ENCODE data around the gene VWA2. TPM values are rescaled to one million over a fixed set of nuclear protein-coding genes. Genes with fewer than 3 reads are reported as not detected.

The VWA2 gene
- total RNA-seq: under 1 TPM; under 0.01 to 0.52 (median 0.17) TPM

DNA sequence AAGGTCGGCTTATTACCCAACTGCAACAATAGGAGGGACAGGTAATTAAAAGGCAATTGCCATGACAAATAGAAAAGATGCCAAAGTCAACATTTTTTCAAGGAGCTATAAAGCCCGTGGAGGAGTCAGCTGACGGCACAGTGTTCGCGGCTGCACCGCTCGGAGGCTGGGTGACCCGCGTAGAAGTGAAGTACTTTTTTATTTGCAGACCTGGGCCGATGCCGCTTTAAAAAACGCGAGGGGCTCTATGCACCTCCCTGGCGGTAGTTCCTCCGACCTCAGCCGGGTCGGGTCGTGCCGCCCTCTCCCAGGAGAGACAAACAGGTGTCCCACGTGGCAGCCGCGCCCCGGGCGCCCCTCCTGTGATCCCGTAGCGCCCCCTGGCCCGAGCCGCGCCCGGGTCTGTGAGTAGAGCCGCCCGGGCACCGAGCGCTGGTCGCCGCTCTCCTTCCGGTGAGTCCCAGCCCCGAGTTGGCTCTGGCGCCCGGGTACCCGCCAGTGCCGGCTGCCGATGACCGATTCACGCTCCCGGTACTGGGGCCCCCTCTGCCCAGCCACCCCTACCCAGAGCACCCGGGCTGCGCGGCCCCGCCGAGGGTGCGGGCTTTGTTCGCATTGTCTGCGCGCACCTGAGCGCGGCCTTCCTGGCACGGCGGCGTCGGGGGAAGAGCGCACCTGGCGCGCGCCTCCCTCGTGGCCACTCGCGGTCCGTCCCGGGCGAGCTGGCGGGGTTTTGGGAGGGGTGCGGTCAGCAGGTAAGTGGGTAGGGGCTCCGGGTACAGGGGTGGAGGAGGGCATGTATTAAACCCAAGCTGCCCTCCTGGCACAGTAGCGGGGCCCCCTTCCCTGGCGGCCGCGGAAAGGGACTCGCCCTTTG is at the start of gene VWA2:
TSS of gene VWA2 (plus strand) at position 138 of the 877 bp plus-strand sequence. CDS start 9,460 bp downstream, outside the sequence.
- DNase-seq (ENCODE audit: extremely low spot score): peak; percentile 90
- peaks cover 7 to 13% (median 12%) of the 10 kb centered on the region in 4 donors for H3K4me1 ChIP-seq
- H3K36me3 ChIP-seq: no peaks in the 10 kb centered on the region
- intact Hi-C loops (cut with DNase I): no loop called here
- TF ChIP-seq POLR2AphosphoS5 (IDR thresholded peaks at IDR 0.05) (no peak), CTCF (IDR thresholded peaks at IDR 0.05) (peak in 1 of 3 experiments; percentile 14)
- H3K27ac ChIP-seq (replicated peaks in 1 of 4): no peak within 1 kb of the TSS
- 13% methylated on average over 22 of the region's 79 CpGs for WGBS
- H3K4me3 ChIP-seq: peak within 1 kb of the TSS; percentile 46 to 58 (median 48)
- peaks cover 0 to 91% (median 27%) of the 10 kb centered on the region in 4 donors for H3K27me3 ChIP-seq
- no peaks in the 10 kb centered on the region for H3K9me3 ChIP-seq

GRCh38 chr10:114189700-114190099 is 49.4 kb upstream of the VWA2 start:
- DNase-seq (ENCODE audit: extremely low spot score): no peak
- WGBS: 96% methylated on average over 8 of the region's 8 CpGs
- no peak for TF ChIP-seq POLR2AphosphoS5 (IDR thresholded peaks at IDR 0.05)
- H3K36me3 ChIP-seq: no peaks in the 10 kb centered on the region
- H3K27me3 ChIP-seq: no peaks in the 10 kb centered on the region
- no peak overlapping the region for H3K27ac ChIP-seq (replicated peaks in 1 of 4)
- intact Hi-C loops (cut with DNase I): no loop called here
- no peaks in the 10 kb centered on the region for H3K4me1 ChIP-seq
- H3K4me3 ChIP-seq: no peak overlapping the region
- H3K9me3 ChIP-seq: no peaks in the 10 kb centered on the region

DNA sequence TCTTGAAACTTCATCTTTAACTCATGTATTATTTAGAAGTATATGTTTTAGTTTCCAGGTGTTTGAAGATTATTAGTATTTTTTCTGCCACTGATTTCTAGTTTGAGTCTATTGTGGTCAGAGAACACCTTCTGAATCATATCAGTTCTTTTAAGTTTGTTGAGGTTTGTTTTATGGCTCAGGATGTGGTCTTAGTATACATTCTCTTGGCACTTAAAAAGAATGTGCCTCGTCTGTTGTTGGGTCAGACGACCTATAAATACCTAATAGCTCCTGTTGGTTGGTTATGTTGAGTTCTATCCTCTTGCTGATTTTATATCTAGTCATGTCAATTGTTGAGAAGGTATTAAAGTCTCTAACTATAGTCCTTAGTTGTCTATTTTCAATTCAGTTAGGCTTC is 44.0 kb upstream of the VWA2 start:
- no peak for DNase-seq (ENCODE audit: extremely low spot score)
- WGBS: 74% methylated on average over 2 of the region's 2 CpGs
- TF ChIP-seq CTCF (IDR thresholded peaks at IDR 0.05) (no peak), POLR2AphosphoS5 (IDR thresholded peaks at IDR 0.05) (no peak), POLR2A (IDR thresholded peaks at IDR 0.05; ENCODE audit: low read depth) (no peak), EP300 (IDR thresholded peaks at IDR 0.05) (no peak)
- Histone ChIP-seq H3K4me1 (no peaks in the 10 kb centered on the region), H3K27me3 (no peaks in the 10 kb centered on the region), H3K9me3 (no peaks in the 10 kb centered on the region), H3K4me3 (no peak overlapping the region), H3K27ac (replicated peaks in 1 of 4) (no peak overlapping the region), H3K36me3 (no peaks in the 10 kb centered on the region)
- intact Hi-C loops (cut with DNase I): no loop called here

DNA sequence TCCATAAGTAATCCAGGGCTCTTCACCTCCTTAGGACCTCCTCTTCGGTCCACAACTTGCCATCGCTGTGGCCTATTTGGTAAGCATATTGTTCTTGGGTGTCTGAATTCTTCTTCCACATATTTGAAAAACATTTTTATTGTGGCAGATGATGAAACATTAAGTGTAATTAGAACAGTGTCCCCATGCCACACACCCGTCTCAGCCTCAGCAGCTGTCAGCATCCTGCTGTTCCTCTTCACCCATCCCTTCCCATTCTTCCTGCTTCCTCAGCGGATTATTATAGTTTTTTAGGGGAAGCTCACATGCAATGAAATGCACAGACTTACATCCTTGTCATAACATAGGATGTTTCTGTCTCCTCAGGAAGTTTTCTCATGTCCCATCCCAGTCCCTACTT is 39.8 kb upstream of the VWA2 start:
- H3K36me3 ChIP-seq: no peaks in the 10 kb centered on the region
- intact Hi-C loops (cut with DNase I): no loop called here
- H3K27ac ChIP-seq (replicated peaks in 1 of 4): no peak overlapping the region
- no peak for DNase-seq (ENCODE audit: extremely low spot score)
- WGBS: 90% methylated on average over 4 of the region's 4 CpGs
- no peaks in the 10 kb centered on the region for H3K4me1 ChIP-seq
- H3K27me3 ChIP-seq: no peaks in the 10 kb centered on the region
- H3K9me3 ChIP-seq: no peaks in the 10 kb centered on the region
- TF ChIP-seq EP300 (IDR thresholded peaks at IDR 0.05) (no peak), CTCF (IDR thresholded peaks at IDR 0.05) (no peak), POLR2A (IDR thresholded peaks at IDR 0.05; ENCODE audit: low read depth) (no peak), POLR2AphosphoS5 (IDR thresholded peaks at IDR 0.05) (no peak)
- H3K4me3 ChIP-seq: no peak overlapping the region

DNA sequence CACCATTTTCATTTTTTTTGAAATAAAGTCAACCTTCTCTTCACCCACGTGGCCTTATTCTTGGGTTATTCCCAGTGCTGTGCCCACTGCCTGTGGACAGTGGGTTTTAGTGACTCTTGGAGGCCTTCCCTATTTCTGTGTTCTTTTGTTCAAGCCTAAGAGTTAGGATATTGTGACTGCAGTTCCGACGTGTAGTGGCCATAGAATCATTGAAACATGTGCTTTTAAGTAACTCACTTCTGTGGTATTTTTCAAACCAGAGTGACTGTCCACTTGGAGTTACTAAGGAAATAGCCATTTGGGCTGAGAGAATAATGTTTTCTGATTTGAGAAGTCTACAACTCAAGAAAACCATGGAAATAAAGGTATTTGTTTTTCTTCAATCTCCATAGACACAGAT is 36.2 kb upstream of the VWA2 start:
- Histone ChIP-seq H3K36me3 (no peaks in the 10 kb centered on the region), H3K4me3 (no peak overlapping the region), H3K27me3 (no peaks in the 10 kb centered on the region), H3K27ac (replicated peaks in 1 of 4) (no peak overlapping the region), H3K4me1 (no peaks in the 10 kb centered on the region), H3K9me3 (no peaks in the 10 kb centered on the region)
- intact Hi-C loops (cut with DNase I): no loop called here
- no peak for DNase-seq (ENCODE audit: extremely low spot score)
- TF ChIP-seq POLR2A (IDR thresholded peaks at IDR 0.05; ENCODE audit: low read depth) (no peak), EP300 (IDR thresholded peaks at IDR 0.05) (no peak), POLR2AphosphoS5 (IDR thresholded peaks at IDR 0.05) (no peak), CTCF (IDR thresholded peaks at IDR 0.05) (no peak)
- WGBS: 83% methylated on average over 3 of the region's 3 CpGs
